GM18868 (cell line): ENCODE results near the gene FOXL1.

Source experiments
- ATAC-seq: cut with Tn5 transposase; IDR thresholded peaks from one replicate; pipeline ENCODE4 v1.9.1; 2021; ENCODE audit warnings: mild to moderate bottlenecking, moderate library complexity; ENCODE audit not compliant: unreplicated experiment

The FOXL1 gene

GRCh38 chr16:86578061-86578599 lies at the start of gene FOXL1:
TSS of gene FOXL1 (plus strand) at chr16:86578549. CDS start at chr16:86578724, 175 bp downstream.
- ATAC-seq, result no peak

- no peak for ATAC-seq
Observed at GRCh38 chr16:86529160-86529559, 49.2 kb upstream of the FOXL1 start.

- ATAC-seq, result no peak
Observed at GRCh38 chr16:86530251-86531190, 47.8 kb upstream of the FOXL1 start.

- ATAC-seq, result no peak
Observed at GRCh38 chr16:86531191-86531545, 47.2 kb upstream of the FOXL1 start.

DNA sequence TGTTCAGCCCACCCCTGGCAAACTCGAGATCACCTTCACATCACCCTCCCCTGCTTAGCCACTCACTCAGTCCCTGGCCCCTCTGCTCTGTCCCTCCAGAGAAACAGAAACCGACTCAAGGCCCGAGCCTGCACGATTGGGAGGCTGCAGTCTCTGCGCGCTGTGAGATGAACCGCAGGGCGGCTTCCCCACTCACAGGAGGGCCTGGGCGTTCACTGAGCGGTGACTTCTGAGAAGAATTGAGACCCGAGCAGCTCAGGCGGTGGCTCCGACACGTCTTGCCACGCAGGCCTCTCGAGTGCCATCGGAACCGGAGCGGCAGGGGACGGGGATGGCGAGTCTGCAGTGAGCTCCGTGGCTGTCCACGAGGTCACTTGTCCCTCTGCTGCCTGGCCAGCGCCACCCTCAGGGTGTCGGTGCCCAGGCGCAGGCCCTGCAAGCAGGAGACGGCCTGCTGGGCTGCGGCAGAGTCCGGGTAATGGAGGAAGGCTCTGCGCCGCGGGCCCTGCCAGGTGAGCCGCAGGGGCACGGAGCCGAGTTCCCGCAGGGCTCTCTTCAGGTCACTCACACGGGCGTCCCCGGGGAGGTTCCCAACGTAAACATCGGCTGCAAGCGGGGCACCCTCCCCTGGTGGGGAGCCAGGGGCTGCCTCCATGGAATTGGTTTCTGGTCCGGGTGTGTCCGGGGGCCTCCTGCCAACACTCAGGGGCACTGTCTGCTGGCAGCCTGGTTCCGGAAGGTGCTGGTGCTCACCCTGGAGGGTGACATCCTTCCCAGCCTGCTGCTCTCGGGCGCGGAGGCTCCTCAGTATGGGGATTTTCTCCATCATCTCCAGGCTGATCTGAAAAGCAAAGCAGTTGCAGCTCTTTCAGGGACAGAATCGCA lies 46.5 kb upstream of the FOXL1 start:
- no peak for ATAC-seq

DNA sequence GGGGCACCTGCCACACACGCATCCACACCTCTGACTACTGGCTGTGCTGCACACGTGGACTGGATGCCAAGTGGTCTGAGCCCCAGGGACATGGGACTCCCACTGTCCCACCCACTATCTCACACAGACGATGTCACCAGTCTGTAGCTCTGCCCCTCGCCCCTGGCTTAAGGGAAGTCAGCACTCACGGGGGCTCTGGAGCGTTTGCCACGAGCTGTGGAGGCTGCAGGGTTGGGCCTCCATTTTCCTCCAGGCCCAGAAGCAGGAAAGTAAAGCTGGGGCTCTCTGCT lies 45.9 kb upstream of the FOXL1 start:
- no peak for ATAC-seq

DNA sequence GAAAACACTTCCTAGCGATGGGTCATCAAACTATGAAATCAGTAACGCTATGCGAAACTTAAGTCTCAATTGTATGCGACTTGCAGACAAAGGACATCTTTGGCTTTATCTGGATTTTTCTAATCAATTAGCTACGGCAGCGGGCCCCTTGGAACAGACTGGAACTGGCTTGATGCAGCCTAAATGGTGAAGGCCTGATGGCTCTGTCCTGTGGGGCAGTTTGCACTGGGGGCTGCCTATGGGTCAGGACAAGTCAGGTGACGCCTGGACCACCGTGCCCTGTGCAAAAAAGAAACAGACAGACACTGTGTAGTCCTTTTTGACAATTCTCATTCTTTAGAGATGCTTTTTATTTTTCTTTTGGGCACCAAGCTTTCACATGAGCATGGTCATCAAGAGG lies 45.3 kb upstream of the FOXL1 start:
- no peak for ATAC-seq

- ATAC-seq, result no peak
Observed at GRCh38 chr16:86533767-86534351, 44.5 kb upstream of the FOXL1 start.

DNA sequence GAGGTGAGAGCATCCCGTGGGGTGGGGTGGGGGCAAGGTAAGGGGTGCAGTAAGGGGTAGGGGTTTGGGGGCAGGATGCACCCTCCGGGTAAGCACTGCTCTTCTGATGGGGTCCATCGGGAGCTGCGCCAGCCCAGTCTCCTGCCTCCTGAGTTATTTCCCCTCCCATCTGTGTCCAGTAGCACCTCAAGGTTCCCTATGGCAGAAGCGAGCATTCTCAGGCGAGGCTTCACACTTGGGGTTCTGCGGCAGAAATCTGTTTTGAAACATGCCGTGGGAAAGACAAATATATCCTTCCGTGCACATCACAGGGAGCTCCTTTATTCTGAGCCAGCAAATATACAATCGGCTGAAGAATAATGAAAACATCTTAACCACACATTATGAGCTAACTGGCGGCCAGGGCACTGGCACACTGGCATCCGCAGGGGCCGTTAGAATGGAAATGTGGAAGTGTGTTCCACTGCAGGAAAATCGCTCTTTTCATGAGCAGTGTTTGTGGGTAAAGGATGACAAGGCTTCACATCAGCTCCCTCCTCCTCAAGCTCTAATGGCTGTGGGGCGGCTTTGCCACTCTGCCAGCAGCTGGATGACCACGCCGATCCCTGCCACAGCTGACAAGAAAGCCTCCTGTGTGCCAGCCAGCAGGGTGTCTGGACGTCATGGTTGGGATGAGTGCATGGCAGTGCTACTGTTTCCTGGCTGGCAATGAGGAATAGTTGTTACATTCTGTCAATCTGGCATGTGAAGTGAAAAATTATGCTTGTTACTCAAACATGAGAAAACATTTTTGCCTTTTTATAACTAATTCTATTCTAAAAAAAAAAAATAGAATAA lies 43.4 kb upstream of the FOXL1 start:
- ATAC-seq, result no peak

DNA sequence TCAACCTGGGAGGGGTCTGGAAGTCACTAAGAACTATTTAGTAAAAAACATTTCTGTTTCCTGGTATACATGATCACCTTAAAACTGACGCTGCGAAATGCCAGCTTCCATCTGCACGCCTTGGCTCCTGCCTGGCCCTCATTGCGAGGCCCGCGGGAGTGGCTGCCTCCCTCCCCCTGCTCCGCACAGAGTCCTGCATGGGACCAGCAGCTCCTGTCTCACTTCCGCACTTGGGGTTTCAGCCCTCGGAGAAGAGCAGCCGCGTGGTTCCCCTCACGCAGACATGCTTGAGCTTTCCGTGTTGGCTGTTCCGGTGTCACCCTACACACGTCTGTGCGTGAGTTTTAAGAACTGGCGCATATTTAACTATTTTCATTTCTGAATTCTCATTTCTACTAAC lies 41.7 kb upstream of the FOXL1 start:
- no peak for ATAC-seq

GRCh38 chr16:86537486-86537885 lies 40.9 kb upstream of the FOXL1 start:
- ATAC-seq, result no peak

- no peak for ATAC-seq
Observed at GRCh38 chr16:86538196-86538780, 40.1 kb upstream of the FOXL1 start.

DNA sequence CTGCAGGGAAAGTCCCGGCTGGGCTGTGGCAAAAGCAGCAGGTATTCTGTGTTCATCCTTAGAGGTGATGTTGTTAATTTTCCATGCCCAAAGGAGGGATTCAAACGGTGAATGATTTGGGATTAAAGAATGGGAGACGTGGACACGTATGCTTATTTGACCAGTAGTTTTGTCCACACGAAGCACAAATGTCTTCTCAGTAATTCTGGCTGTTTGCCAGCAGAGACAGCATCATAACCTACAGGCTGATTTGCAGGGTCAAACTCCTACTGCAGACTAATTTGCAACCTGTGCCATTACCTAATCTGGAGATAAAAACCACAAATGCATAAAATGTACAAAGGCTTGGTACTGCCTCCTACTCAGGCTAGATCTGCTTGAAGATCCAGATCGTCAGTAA lies 37.5 kb upstream of the FOXL1 start:
- ATAC-seq, result no peak

DNA sequence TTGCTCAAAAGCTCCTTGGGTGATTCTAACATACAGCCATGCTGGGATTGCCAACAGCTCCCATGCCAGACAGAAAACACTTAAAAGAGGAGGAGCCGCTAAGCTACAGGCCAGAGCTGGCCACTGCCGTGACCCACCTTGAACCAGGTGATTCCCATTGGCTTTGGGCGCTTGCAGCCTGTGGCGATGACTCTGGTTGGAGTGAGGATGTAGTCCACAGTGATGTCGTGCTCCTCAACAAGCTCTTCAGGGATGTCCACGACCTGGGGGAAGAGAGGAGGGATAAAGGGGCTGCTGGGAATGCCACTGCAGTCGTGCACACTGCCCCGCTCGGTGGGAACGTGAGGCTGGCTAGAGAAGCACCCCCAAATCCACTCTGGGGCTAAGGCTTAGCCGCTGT lies 36.8 kb upstream of the FOXL1 start:
- no peak for ATAC-seq

DNA sequence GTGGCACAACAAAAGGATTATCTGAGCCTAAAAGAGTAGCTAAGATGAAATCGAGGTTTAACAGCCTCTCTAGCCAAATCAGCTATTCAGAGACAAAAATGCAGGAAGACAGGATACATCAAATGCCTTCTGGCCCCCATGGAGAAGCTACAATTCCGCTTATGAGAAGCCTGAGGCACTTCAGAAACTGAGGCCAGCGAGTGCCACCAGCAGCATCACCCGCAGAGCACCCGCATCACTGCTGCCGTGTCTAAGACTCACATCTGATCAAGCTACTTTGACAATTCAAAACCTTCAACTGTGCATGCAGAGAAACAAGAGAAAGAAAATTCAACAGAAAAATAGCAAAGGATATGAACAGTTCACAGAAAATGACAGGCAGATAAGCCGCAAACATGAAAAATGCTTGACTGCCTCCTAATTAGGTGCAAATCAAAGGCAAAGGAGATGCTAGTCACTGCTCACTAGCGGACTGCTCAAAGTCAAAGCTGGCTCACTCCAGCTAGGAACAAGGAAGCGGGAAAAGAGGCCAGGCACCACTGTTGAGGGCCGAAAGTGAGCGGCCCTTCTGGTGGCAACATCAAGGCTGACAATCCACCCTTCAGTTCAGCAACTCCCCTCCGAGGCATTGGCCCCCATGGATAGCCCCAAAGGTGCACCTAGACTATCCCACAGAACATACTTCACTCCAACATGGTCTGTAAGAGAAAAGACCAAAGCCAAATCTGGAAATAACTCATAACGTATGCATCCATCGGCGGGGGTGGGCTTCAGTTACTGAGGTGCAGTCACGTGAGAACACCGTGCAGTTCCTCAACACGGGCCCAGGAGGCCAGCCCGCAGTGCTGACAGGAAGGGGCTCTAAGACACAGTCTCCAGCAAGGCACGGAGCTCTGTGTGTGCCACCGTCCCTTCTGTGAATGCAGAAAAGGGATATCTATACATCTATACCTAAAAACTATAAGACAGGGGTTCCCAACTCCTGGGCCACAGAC lies 35.3 kb upstream of the FOXL1 start:
- no peak for ATAC-seq

DNA sequence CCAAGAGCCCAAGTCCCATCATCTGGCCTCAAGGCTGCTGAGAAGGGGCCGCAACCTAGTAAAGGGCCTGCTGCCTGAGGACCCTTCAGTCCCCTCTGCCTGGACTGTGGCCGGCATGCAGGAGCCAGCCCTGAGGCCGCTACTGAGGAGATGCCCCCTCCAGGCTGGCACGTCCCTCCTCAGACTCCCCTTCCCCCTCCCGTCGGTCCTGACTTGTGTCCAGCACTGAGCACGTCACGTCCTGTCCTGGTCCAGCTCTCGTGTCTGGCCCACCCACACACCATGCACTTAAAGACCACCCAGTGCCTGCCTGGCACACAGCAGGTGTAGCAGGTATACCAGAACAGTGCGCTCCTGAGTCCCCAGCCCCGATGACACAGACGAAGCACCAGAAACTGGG lies 32.9 kb upstream of the FOXL1 start:
- ATAC-seq, result no peak

GRCh38 chr16:86545954-86546637 lies 32.3 kb upstream of the FOXL1 start:
- ATAC-seq, result no peak

DNA sequence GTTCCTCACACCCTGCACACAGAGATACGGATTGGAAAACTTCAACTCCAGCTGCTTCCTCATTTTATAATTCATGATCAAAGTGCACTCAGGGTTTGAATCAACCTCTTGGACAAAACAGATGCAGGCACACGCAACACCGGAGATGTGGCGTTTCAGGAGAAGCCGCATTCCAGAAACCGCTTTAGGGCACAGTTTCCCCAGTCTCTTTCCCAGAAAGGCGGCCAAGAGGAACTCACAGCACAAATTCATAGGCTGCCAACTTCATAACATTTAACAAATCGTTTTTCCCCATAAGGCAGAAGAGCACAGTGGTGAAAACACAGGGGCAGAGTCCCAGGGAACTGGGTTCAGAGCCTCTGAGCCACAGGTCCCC lies 31.7 kb upstream of the FOXL1 start:
- no peak for ATAC-seq
